AG04450 (cell line): ENCODE measurements around the gene TRPM2. TPM values are rescaled to one million over a fixed set of nuclear protein-coding genes. Genes with fewer than 3 reads are reported as not detected.

ENCODE experiments used
- CTCF ChIA-PET: fragments of 300-600, 350-600 bp; formaldehyde crosslinking; extraction: SDS; loops from one replicate; lab custom pipeline; 2022; ENCODE audit warnings: antibody characterized with exemption, inconsistent platforms; lab: Charles Lee
- POLR2A ChIA-PET: fragments of 350-600 bp; formaldehyde crosslinking; extraction: SDS; loops from one replicate; lab custom pipeline; 2021; ENCODE audit warnings: antibody characterized with exemption, inconsistent platforms; lab: Yijun Ruan, JAX
- DNase-seq: peaks from one replicate; pipeline ENCODE4 v3.0.0-alpha.2; 2011; ENCODE audit warnings: low read depth, low spot score
- H3K27ac ChIP-seq: one replicate; pipeline ENCODE4 v1.5.1; 2012; ENCODE audit warnings: low read depth, low read length, control low read depth
- H3K27me3 ChIP-seq: one replicate; pipeline ENCODE4 v1.6.0; 2012; ENCODE audit warnings: low read length; ENCODE audit not compliant: control insufficient read depth, insufficient read depth
- H3K4me3 ChIP-seq: 2 replicates; pipeline ENCODE4 v1.5.1; 2011; ENCODE audit warnings: mild to moderate bottlenecking, low read depth, low read length, control low read depth
- H3K9me3 ChIP-seq: 2 replicates; pipeline ENCODE4 v1.5.1; 2012; ENCODE audit warnings: low read length; ENCODE audit not compliant: control insufficient read depth, insufficient read depth
- CTCF ChIP-seq: IDR thresholded peaks from 2 replicates; pipeline ENCODE4 v1.5.1; 2011; ENCODE audit warnings: low read depth, low read length, control low read depth, inconsistent platforms
- polyA plus RNA-seq: library from polyadenylated mRNA; depleted of rRNA; stranded (reverse); fragments of >200 nt; gene quantifications from 2 replicates; pipeline ENCODE4 v1.2.3, GENCODE V29; 2011

Gene TRPM2
- polyA plus RNA-seq, 1 experiment = not detected

- no peak overlapping the region for H3K27ac ChIP-seq
- ChIA-PET POLR2A (no interaction called here), CTCF (no interaction called here)
- no peak for DNase-seq
- H3K9me3 ChIP-seq = no peaks in the 10 kb centered on the region; the same call in 1 of the 2 replicates
- no peaks in the 10 kb centered on the region for H3K27me3 ChIP-seq
- TF ChIP-seq CTCF = no peak
- H3K4me3 ChIP-seq = no peak overlapping the region
Measured at GRCh38 chr21:44325386-44326271, 27.8 kb upstream of the TRPM2 start.

GRCh38 chr21:44326272-44326647, 27.2 kb upstream of the TRPM2 start:
- no peaks in the 10 kb centered on the region; the same call in 1 of the 2 replicates for H3K9me3 ChIP-seq
- ChIA-PET CTCF (no interaction called here), POLR2A (no interaction called here)
- no peak overlapping the region for H3K4me3 ChIP-seq
- H3K27ac ChIP-seq = no peak overlapping the region
- no peaks in the 10 kb centered on the region for H3K27me3 ChIP-seq
- DNase-seq = no peak
- no peak for TF ChIP-seq CTCF

GRCh38 chr21:44326716-44327602, 26.5 kb upstream of the TRPM2 start:
- ChIA-PET CTCF (no interaction called here), POLR2A (no interaction called here)
- H3K9me3 ChIP-seq = no peaks in the 10 kb centered on the region; the same call in 1 of the 2 replicates
- no peak for TF ChIP-seq CTCF
- no peak overlapping the region for H3K4me3 ChIP-seq
- no peaks in the 10 kb centered on the region for H3K27me3 ChIP-seq
- H3K27ac ChIP-seq = no peak overlapping the region
- no peak for DNase-seq

GRCh38 chr21:44327603-44327974, 25.8 kb upstream of the TRPM2 start:
- no peaks in the 10 kb centered on the region for H3K27me3 ChIP-seq
- H3K27ac ChIP-seq = no peak overlapping the region
- no peak overlapping the region for H3K4me3 ChIP-seq
- ChIA-PET POLR2A (no interaction called here), CTCF (no interaction called here)
- peaks cover 1% of the 10 kb centered on the region; the same call in 1 of the 2 replicates for H3K9me3 ChIP-seq
- TF ChIP-seq CTCF = no peak
- DNase-seq = no peak
